Brain pericyte (primary cell): Measurements from ENCODE around the gene NODAL.

Source experiments
- DNase-seq: peaks from one replicate; pipeline ENCODE4 v3.0.0-alpha.2; 2012; ENCODE audit warnings: low read depth, low spot score

Gene NODAL

GRCh38 chr10:70433581-70434280, 7.8 kb downstream of the NODAL start:
- no peak for DNase-seq

- DNase-seq, result no peak
These were observed 8.8 kb downstream of the NODAL start for GRCh38 chr10:70432561-70433263.

- DNase-seq, result no peak
These were observed 9.4 kb downstream of the NODAL start for GRCh38 chr10:70432101-70432500.

GRCh38 chr10:70430493-70431445, 10.7 kb downstream of the NODAL start:
- DNase-seq, result peak; percentile 76

- DNase-seq, result no peak
These were observed 14.7 kb downstream of the NODAL start for GRCh38 chr10:70426823-70427222.

- DNase-seq, result no peak
These were observed 16.4 kb downstream of the NODAL start for GRCh38 chr10:70425096-70425495.

GRCh38 chr10:70424320-70424719, 17.2 kb downstream of the NODAL start:
- DNase-seq, result no peak

- DNase-seq, result no peak
These were observed 22.8 kb downstream of the NODAL start for GRCh38 chr10:70418713-70419112.

- DNase-seq, result no peak
These were observed 23.3 kb downstream of the NODAL start for GRCh38 chr10:70418229-70418628.

GRCh38 chr10:70417568-70417967, 23.9 kb downstream of the NODAL start:
- DNase-seq, result no peak

- DNase-seq, result no peak
These were observed 29.1 kb downstream of the NODAL start for GRCh38 chr10:70412356-70412755.

- no peak for DNase-seq
These were observed 30.9 kb downstream of the NODAL start for GRCh38 chr10:70410608-70411007.

- DNase-seq, result no peak
These were observed 31.7 kb downstream of the NODAL start for GRCh38 chr10:70409772-70410171.

- peak; percentile 70 for DNase-seq
These were observed 36.2 kb downstream of the NODAL start for GRCh38 chr10:70405037-70405824.

GRCh38 chr10:70404787-70405036, 36.8 kb downstream of the NODAL start:
- DNase-seq, result no peak

GRCh38 chr10:70404036-70404786, 37.3 kb downstream of the NODAL start, which contains the start of gene EIF4EBP2:
EIF4EBP2 (plus strand) TSS chr10:70404145; CDS start chr10:70404402, 257 bp downstream.
- DNase-seq, result peak; percentile 90

- DNase-seq, result no peak
These were observed 37.9 kb downstream of the NODAL start for GRCh38 chr10:70403483-70404035.

GRCh38 chr10:70399177-70399576, 42.3 kb downstream of the NODAL start:
- DNase-seq, result no peak

- no peak for DNase-seq
These were observed 45.3 kb downstream of the NODAL start for GRCh38 chr10:70396140-70396539.

GRCh38 chr10:70391654-70392053, 49.8 kb downstream of the NODAL start:
- DNase-seq, result no peak
